BE2C (cell line): ENCODE results near the gene CUZD1.

Source experiments
- DNase-seq: peaks from one replicate; pipeline ENCODE4 v3.0.0-alpha.2; 2020
- H3K27me3 ChIP-seq: fragments of 250-450 bp; sonication (Bioruptor Pico); 2 replicates; pipeline ENCODE4 v1.5.1; 2020; ENCODE audit warnings: mild to moderate bottlenecking
- H3K36me3 ChIP-seq: fragments of 250-450 bp; sonication (Bioruptor Pico); 2 replicates; pipeline ENCODE4 v1.5.1; 2020; ENCODE audit warnings: mild to moderate bottlenecking
- H3K4me1 ChIP-seq: fragments of 250-450 bp; sonication (Bioruptor Pico); 2 replicates; pipeline ENCODE4 v1.5.1; 2020
- H3K4me3 ChIP-seq: 2 replicates; pipeline ENCODE4 v1.5.1; 2011; ENCODE audit warnings: low read depth, low read length
- H3K9me3 ChIP-seq: fragments of 250-450 bp; sonication (Bioruptor Pico); 2 replicates; pipeline ENCODE4 v1.5.1; 2020
- TF ChIP-seq, protein P1 (sequence below): IDR thresholded peaks from 2 replicates; pipeline ENCODE4 v1.5.1; 2012; ENCODE audit warnings: mild to moderate bottlenecking, low read depth, low read length

CUZD1 gene

DNA sequence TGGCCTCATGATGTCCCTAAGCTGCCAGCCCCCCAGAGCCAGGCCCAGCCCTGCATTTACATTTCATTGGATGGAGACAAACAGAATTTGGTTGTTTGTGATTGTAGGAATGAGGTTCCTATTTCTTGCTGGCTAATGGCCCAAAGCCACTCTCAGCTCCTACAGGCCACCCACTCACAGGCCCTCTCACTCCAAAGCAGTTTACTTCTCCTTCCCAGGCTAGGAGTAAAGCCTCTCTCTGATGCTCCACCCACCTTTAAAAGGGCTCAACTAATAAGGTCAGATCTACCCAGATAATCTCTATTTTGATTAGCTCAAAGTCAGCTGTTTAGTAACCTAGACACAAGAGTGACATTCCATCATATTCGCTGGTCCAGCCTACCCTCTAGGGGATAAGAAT, 11.2 kb upstream of the CUZD1 start:
- no peak for DNase-seq
- Histone ChIP-seq H3K36me3 (peaks cover 10% of the 10 kb centered on the region), H3K4me1 (no peaks in the 10 kb centered on the region), H3K9me3 (no peaks in the 10 kb centered on the region; the same call in 1 of the 2 replicates), H3K4me3 (no peak overlapping the region), H3K27me3 (no peaks in the 10 kb centered on the region)
- TF ChIP-seq, protein P1, sequence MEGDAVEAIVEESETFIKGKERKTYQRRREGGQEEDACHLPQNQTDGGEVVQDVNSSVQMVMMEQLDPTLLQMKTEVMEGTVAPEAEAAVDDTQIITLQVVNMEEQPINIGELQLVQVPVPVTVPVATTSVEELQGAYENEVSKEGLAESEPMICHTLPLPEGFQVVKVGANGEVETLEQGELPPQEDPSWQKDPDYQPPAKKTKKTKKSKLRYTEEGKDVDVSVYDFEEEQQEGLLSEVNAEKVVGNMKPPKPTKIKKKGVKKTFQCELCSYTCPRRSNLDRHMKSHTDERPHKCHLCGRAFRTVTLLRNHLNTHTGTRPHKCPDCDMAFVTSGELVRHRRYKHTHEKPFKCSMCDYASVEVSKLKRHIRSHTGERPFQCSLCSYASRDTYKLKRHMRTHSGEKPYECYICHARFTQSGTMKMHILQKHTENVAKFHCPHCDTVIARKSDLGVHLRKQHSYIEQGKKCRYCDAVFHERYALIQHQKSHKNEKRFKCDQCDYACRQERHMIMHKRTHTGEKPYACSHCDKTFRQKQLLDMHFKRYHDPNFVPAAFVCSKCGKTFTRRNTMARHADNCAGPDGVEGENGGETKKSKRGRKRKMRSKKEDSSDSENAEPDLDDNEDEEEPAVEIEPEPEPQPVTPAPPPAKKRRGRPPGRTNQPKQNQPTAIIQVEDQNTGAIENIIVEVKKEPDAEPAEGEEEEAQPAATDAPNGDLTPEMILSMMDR: no peak

DNA sequence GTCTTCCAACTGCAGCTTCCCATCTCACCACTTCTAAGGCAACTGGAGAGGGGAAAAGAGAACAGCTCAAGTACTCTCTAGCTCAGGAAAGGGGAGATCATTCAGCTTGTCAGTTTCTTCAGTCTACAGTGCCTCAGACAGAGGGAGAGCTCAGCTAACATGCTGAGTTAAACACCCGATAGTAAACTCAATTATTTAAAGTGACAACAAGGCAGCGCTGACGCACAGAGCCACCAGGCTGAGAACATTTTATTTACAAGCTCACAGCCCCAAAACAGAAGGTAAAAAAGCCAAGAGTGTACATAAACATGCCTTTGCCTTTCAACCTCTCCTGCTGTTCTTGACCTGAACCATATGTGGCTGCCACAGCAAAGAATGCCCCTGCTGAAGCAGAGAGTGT, 10.1 kb upstream of the CUZD1 start:
- TF ChIP-seq, protein P1: no peak
- H3K4me1 ChIP-seq: no peaks in the 10 kb centered on the region
- H3K36me3 ChIP-seq: peaks cover 10% of the 10 kb centered on the region
- DNase-seq: no peak
- H3K27me3 ChIP-seq: no peaks in the 10 kb centered on the region
- H3K9me3 ChIP-seq: no peaks in the 10 kb centered on the region; the same call in 1 of the 2 replicates
- no peak overlapping the region for H3K4me3 ChIP-seq

- no peaks in the 10 kb centered on the region for H3K27me3 ChIP-seq
- H3K4me3 ChIP-seq: no peak overlapping the region
- no peaks in the 10 kb centered on the region; the same call in 1 of the 2 replicates for H3K9me3 ChIP-seq
- TF ChIP-seq, protein P1: no peak
- H3K36me3 ChIP-seq: peaks cover 10% of the 10 kb centered on the region
- DNase-seq: no peak
- no peaks in the 10 kb centered on the region for H3K4me1 ChIP-seq
Observed at GRCh38 chr10:122854648-122855047, 9.0 kb upstream of the CUZD1 start.

- Histone ChIP-seq H3K27me3 (no peaks in the 10 kb centered on the region), H3K4me1 (no peaks in the 10 kb centered on the region), H3K4me3 (no peak overlapping the region), H3K9me3 (no peaks in the 10 kb centered on the region; the same call in 1 of the 2 replicates), H3K36me3 (peaks cover 10% of the 10 kb centered on the region)
- TF ChIP-seq, protein P1: no peak
- no peak for DNase-seq
Observed at GRCh38 chr10:122853665-122854313, 8.1 kb upstream of the CUZD1 start.

DNA sequence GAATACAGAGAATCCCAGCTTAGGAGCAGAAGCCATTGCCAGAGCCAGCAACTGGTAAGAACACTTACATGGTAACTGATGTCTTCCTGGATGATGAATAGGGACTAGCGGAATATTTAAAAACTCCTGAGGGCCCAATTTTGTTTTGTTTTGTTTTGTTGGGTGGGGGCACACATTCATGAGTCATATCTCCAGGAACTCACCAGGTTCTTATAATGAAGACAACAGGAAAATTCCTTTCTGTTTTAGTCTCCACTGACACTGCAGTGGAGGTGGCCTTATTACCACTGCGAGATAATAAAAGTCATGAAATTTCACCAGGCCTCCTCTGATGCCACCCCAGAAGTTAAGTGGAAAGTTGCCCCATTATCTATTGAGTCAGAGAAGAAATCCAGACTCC, 6.6 kb upstream of the CUZD1 start:
- DNase-seq: no peak
- H3K4me3 ChIP-seq: no peak overlapping the region
- H3K27me3 ChIP-seq: no peaks in the 10 kb centered on the region
- no peaks in the 10 kb centered on the region for H3K4me1 ChIP-seq
- H3K9me3 ChIP-seq: no peaks in the 10 kb centered on the region; the same call in 1 of the 2 replicates
- TF ChIP-seq, protein P1: no peak
- H3K36me3 ChIP-seq: peaks cover 10% of the 10 kb centered on the region
